Neural cell (in vitro differentiated cells): ENCODE results near the gene IHH. TPM values are rescaled to one million over a fixed set of nuclear protein-coding genes. Genes with fewer than 3 reads are reported as not detected.

ENCODE experiments used
- H2AFZ ChIP-seq: fragments of 200-600, 300-800 bp; sonication (generic), shearing (Covaris generic); 2 replicates; pipeline ENCODE4 v1.6.0; 2014; ENCODE audit warnings: low read depth, mild to moderate bottlenecking, antibody characterized with exemption, low read length, moderate library complexity
- H3F3A ChIP-seq: fragments of 200-600 bp; shearing (Covaris generic); 2 replicates; pipeline ENCODE4 v1.6.1; 2016; ENCODE audit warnings: mild to moderate bottlenecking, moderate library complexity, mixed read lengths, antibody characterized with exemption, low read length; ENCODE audit not compliant: insufficient read depth, poor library complexity, severe bottlenecking
- H3K27ac ChIP-seq: fragments of 200-600, 300-800 bp; sonication (generic), shearing (Covaris generic); 2 replicates; pipeline ENCODE4 v1.5.1; 2014; ENCODE audit warnings: mild to moderate bottlenecking, low read length, moderate library complexity
- H3K27me3 ChIP-seq: fragments of 300-800, 200-600 bp; sonication (generic), shearing (Covaris generic); 2 replicates; pipeline ENCODE4 v1.6.0; 2014; ENCODE audit warnings: mild to moderate bottlenecking, low read depth, low read length, moderate library complexity; ENCODE audit not compliant: insufficient read depth
- H3K36me3 ChIP-seq: fragments of 300-800, 200-600 bp; sonication (generic), shearing (Covaris generic); 2 replicates; pipeline ENCODE4 v1.5.1; 2014; ENCODE audit warnings: mild to moderate bottlenecking, antibody characterized with exemption, low read length, moderate library complexity; ENCODE audit not compliant: insufficient read depth
- H3K4me2 ChIP-seq: fragments of 300-800, 200-600 bp; sonication (generic), shearing (Covaris generic); 2 replicates; pipeline ENCODE4 v1.6.0; 2014; ENCODE audit warnings: mild to moderate bottlenecking, low read length
- H3K4me3 ChIP-seq: fragments of 300-800, 200-600 bp; sonication (generic), shearing (Covaris generic); 2 replicates; pipeline ENCODE4 v1.5.1; 2014; ENCODE audit warnings: mild to moderate bottlenecking, low read length, moderate library complexity
- H3K79me2 ChIP-seq: fragments of 200-600 bp; shearing (Covaris generic); replicated peaks from 2 replicates; pipeline ENCODE4 v1.6.0; 2014; ENCODE audit warnings: mild to moderate bottlenecking, low read length, moderate library complexity; ENCODE audit not compliant: insufficient read depth
- H3K9ac ChIP-seq: fragments of 300-800, 200-600 bp; sonication (generic), shearing (Covaris generic); 2 replicates; pipeline ENCODE4 v1.6.1; 2016; ENCODE audit warnings: mild to moderate bottlenecking, low read length, mixed read lengths
- H3K9me2 ChIP-seq: fragments of 200-600 bp; shearing (Covaris generic); 2 replicates; pipeline ENCODE4 v1.6.1; 2016; ENCODE audit warnings: mild to moderate bottlenecking, low read length, mixed read lengths; ENCODE audit not compliant: insufficient read depth
- H3K9me3 ChIP-seq: fragments of 200-600, 300-800 bp; sonication (generic), shearing (Covaris generic); 2 replicates; pipeline ENCODE4 v1.6.1; 2016; ENCODE audit warnings: mild to moderate bottlenecking, mixed run types, low read length, moderate library complexity, mixed read lengths
- H4K20me1 ChIP-seq: fragments of 200-600 bp; shearing (Covaris generic); 2 replicates; pipeline ENCODE4 v1.6.1; 2016; ENCODE audit warnings: mild to moderate bottlenecking, mixed run types; ENCODE audit not compliant: insufficient read depth
- EP300 ChIP-seq: fragments of 450-650 bp; conservative IDR thresholded peaks from 2 replicates; pipeline ENCODE4 v1.6.1; 2014; ENCODE audit warnings: antibody characterized with exemption, mild to moderate bottlenecking, moderate library complexity; ENCODE audit not compliant: poor library complexity, severe bottlenecking
- EZH2 ChIP-seq: fragments of 200-600, 300-800 bp; shearing (Covaris generic), sonication (generic); IDR thresholded peaks from 2 replicates; pipeline ENCODE4 v1.6.1; 2014; ENCODE audit warnings: antibody characterized with exemption, low read length, borderline replicate concordance, mild to moderate bottlenecking; ENCODE audit not compliant: insufficient read depth, poor library complexity, severe bottlenecking
- MXI1 ChIP-seq: fragments of 450-650 bp; conservative IDR thresholded peaks from 2 replicates; pipeline ENCODE4 v1.6.1; 2014; ENCODE audit warnings: antibody characterized with exemption, mild to moderate bottlenecking; ENCODE audit not compliant: poor library complexity, severe bottlenecking
- POLR2AphosphoS5 ChIP-seq: IDR thresholded peaks from 2 replicates; pipeline ENCODE4 v1.6.1; 2012
- RAD21 ChIP-seq: fragments of 450-650 bp; conservative IDR thresholded peaks from 2 replicates; pipeline ENCODE4 v1.6.1; 2014; ENCODE audit warnings: antibody characterized with exemption, mild to moderate bottlenecking, moderate library complexity
- SMC3 ChIP-seq: fragments of 450-650 bp; conservative IDR thresholded peaks from 2 replicates; pipeline ENCODE4 v1.6.1; 2014; ENCODE audit warnings: antibody characterized with exemption, mild to moderate bottlenecking, moderate library complexity; ENCODE audit not compliant: poor library complexity
- TAF1 ChIP-seq: IDR thresholded peaks from 2 replicates; pipeline ENCODE4 v1.6.1; 2012; ENCODE audit warnings: low read depth
- polyA plus RNA-seq: library from polyadenylated mRNA; depleted of rRNA; stranded (reverse); fragments of >200 nt; gene quantifications from 2 replicates; pipeline ENCODE4 v1.2.3, GENCODE V29; 2014
- TF ChIP-seq, protein P1 (sequence below): fragments of 450-650 bp; IDR thresholded peaks from 2 replicates; pipeline ENCODE4 v1.5.1; 2014; ENCODE audit warnings: antibody characterized with exemption, mild to moderate bottlenecking, moderate library complexity; ENCODE audit not compliant: poor library complexity, severe bottlenecking
- TF ChIP-seq, protein P2 (sequence below): IDR thresholded peaks from 2 replicates; pipeline ENCODE4 v1.6.1; 2012; ENCODE audit warnings: borderline replicate concordance

Gene IHH
- polyA plus RNA-seq, 1 donor from 2014 or later, result not detected

DNA sequence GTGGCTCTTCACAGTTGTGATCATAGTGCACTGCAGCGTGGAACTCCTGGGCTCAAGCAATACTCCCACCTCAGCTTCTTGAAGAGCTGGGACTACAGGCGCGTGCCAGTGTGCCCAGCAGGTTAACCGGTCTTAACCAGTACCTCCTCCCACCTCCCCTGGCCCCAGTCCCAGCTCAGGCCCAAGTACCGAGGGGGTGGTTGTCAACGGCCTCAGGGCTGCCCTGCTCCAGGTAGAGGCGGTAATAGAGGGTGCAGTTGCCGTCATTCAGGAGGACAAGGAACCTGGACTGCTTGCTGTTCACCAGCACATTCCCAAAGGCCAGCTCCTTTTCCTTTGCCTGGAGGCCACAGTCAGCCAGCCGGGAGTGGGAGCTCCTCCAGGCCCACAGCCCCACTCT is 39.1 kb downstream of the IHH start:
- H3K27me3 ChIP-seq, result no peaks in the 10 kb centered on the region
- no peaks in the 10 kb centered on the region for H3K9me3 ChIP-seq
- no peaks in the 10 kb centered on the region for H3K79me2 ChIP-seq
- H2AFZ ChIP-seq, result no peak overlapping the region
- no peaks in the 10 kb centered on the region for H4K20me1 ChIP-seq
- H3F3A ChIP-seq, result no peaks in the 10 kb centered on the region
- H3K4me3 ChIP-seq, result no peak overlapping the region
- no peak overlapping the region for H3K27ac ChIP-seq
- no peak for TF ChIP-seq RAD21
- no peak overlapping the region for H3K4me2 ChIP-seq
- H3K9me2 ChIP-seq, result no peaks in the 10 kb centered on the region
- H3K36me3 ChIP-seq, result no peaks in the 10 kb centered on the region
- H3K9ac ChIP-seq, result no peak overlapping the region

DNA sequence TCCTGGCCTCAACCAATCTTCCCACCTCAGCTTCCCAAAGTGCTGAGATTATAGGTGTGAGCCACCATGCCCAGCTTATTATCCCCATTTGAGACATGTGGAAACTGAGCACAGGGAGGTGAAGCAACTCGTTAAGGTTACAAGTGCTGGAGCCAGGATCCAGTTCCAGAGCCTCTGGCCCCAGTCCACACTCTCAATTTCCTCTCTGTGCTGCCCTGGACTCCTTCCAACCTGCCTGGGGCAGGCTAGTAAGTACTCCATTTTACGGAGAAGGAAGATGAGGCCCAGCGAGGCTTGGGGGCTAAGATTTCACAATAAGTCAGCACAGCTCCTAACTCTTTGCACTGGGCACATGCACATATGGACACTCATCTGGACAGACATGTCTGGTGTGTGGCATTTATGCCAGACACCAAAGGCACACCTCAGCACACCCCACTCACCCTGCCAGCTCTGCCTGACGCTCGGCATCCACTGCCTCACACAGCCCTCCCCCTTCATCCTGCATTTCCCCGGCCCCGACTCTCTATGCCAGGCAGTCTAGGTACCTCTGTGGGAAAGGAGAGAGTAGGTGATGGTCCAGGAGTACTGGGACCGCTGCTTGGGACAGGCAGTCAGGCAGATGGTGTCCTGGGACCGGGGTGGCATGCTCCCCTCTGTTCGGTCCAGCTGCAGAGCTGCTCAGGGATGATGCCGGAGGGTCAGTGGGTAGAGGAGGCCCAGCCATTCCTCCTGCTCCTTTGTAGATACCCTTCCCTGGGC is 39.9 kb downstream of the IHH start:
- no peak for TF ChIP-seq EZH2
- TF ChIP-seq, protein P1, sequence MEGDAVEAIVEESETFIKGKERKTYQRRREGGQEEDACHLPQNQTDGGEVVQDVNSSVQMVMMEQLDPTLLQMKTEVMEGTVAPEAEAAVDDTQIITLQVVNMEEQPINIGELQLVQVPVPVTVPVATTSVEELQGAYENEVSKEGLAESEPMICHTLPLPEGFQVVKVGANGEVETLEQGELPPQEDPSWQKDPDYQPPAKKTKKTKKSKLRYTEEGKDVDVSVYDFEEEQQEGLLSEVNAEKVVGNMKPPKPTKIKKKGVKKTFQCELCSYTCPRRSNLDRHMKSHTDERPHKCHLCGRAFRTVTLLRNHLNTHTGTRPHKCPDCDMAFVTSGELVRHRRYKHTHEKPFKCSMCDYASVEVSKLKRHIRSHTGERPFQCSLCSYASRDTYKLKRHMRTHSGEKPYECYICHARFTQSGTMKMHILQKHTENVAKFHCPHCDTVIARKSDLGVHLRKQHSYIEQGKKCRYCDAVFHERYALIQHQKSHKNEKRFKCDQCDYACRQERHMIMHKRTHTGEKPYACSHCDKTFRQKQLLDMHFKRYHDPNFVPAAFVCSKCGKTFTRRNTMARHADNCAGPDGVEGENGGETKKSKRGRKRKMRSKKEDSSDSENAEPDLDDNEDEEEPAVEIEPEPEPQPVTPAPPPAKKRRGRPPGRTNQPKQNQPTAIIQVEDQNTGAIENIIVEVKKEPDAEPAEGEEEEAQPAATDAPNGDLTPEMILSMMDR, result no peak
- no peak for TF ChIP-seq SMC3
- no peak for TF ChIP-seq TAF1
- TF ChIP-seq POLR2AphosphoS5, result no peak
- TF ChIP-seq, protein P2, sequence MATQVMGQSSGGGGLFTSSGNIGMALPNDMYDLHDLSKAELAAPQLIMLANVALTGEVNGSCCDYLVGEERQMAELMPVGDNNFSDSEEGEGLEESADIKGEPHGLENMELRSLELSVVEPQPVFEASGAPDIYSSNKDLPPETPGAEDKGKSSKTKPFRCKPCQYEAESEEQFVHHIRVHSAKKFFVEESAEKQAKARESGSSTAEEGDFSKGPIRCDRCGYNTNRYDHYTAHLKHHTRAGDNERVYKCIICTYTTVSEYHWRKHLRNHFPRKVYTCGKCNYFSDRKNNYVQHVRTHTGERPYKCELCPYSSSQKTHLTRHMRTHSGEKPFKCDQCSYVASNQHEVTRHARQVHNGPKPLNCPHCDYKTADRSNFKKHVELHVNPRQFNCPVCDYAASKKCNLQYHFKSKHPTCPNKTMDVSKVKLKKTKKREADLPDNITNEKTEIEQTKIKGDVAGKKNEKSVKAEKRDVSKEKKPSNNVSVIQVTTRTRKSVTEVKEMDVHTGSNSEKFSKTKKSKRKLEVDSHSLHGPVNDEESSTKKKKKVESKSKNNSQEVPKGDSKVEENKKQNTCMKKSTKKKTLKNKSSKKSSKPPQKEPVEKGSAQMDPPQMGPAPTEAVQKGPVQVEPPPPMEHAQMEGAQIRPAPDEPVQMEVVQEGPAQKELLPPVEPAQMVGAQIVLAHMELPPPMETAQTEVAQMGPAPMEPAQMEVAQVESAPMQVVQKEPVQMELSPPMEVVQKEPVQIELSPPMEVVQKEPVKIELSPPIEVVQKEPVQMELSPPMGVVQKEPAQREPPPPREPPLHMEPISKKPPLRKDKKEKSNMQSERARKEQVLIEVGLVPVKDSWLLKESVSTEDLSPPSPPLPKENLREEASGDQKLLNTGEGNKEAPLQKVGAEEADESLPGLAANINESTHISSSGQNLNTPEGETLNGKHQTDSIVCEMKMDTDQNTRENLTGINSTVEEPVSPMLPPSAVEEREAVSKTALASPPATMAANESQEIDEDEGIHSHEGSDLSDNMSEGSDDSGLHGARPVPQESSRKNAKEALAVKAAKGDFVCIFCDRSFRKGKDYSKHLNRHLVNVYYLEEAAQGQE, result no peak
- no peak for TF ChIP-seq EP300
- TF ChIP-seq RAD21, result no peak
- no peak for TF ChIP-seq MXI1

More for the DNA sequence above, 39.9 kb downstream of the IHH start:
- H3K36me3 ChIP-seq, result no peaks in the 10 kb centered on the region
- H3K4me2 ChIP-seq, result no peak overlapping the region
- H3K79me2 ChIP-seq, result no peaks in the 10 kb centered on the region
- H4K20me1 ChIP-seq, result no peaks in the 10 kb centered on the region
- H3K4me3 ChIP-seq, result no peak overlapping the region
- H3F3A ChIP-seq, result no peaks in the 10 kb centered on the region
- H3K9me3 ChIP-seq, result no peaks in the 10 kb centered on the region
- H2AFZ ChIP-seq, result no peak overlapping the region
- no peaks in the 10 kb centered on the region for H3K9me2 ChIP-seq
- H3K27ac ChIP-seq, result no peak overlapping the region
- H3K27me3 ChIP-seq, result no peaks in the 10 kb centered on the region
- H3K9ac ChIP-seq, result no peak overlapping the region
